ENCODE measurements around the gene FBXO15. TPM values are rescaled to one million over a fixed set of nuclear protein-coding genes. Genes with fewer than 3 reads are reported as not detected.

The FBXO15 gene
- total and polyA plus RNA-seq, 4 donors, result 0.23 to 0.50 (median 0.41) TPM

DNA sequence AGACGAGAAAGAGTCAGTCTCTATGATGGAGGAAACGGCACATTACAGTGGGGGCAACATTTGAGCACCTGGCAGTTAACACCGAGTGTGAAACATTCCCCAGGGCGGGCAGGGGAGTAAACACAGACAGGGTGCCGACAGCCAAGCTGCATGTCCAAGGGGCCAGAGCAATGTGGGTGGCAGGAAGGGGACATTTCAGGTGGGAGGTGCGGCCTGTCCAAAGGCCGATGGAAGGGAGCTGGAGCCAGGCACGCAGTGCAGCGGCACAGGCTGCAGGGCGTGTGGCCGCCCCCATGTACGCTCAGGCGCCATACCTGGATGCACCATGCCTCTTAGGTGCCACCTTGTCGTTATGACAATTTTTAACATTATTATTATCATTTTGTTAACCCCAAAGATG lies 43.9 kb upstream of the FBXO15 start:
- 87% methylated on average over 14 of the region's 14 CpGs for WGBS
- H3K27me3 ChIP-seq (ENCODE audit: control insufficient read depth in 4 of 4, insufficient read depth in 4 of 4, low read length in 3 of 4), result no peaks in the 10 kb centered on the region
- TF ChIP-seq RXRA (IDR thresholded peaks at IDR 0.05) (no peak), FOXA1 (IDR thresholded peaks at IDR 0.05) (no peak), HNF4G (IDR thresholded peaks at IDR 0.05) (no peak), HNF4A (conservative IDR thresholded peaks at IDR 0.05) (no peak), CTCF (IDR thresholded peaks at IDR 0.05; ENCODE audit: low read depth, low read length, missing input control) (no peak), NR2F2 (IDR thresholded peaks at IDR 0.05) (no peak), TAF1 (conservative IDR thresholded peaks at IDR 0.05) (no peak), ATF3 (IDR thresholded peaks at IDR 0.05) (no peak), EGR1 (IDR thresholded peaks at IDR 0.05; ENCODE audit: low read depth in 2 of 2) (no peak), GABPA (IDR thresholded peaks at IDR 0.05 in 1 of 2, conservative IDR thresholded peaks at IDR 0.05 in 1 of 2) (no peak), JUND (IDR thresholded peaks at IDR 0.05) (no peak), MAX (IDR thresholded peaks at IDR 0.05) (no peak), FOXA2 (IDR thresholded peaks at IDR 0.05) (no peak), RAD21 (IDR thresholded peaks at IDR 0.05) (no peak), YY1 (IDR thresholded peaks at IDR 0.05) (no peak), SP1 (IDR thresholded peaks at IDR 0.05) (no peak)
- TF ChIP-seq, protein P1, sequence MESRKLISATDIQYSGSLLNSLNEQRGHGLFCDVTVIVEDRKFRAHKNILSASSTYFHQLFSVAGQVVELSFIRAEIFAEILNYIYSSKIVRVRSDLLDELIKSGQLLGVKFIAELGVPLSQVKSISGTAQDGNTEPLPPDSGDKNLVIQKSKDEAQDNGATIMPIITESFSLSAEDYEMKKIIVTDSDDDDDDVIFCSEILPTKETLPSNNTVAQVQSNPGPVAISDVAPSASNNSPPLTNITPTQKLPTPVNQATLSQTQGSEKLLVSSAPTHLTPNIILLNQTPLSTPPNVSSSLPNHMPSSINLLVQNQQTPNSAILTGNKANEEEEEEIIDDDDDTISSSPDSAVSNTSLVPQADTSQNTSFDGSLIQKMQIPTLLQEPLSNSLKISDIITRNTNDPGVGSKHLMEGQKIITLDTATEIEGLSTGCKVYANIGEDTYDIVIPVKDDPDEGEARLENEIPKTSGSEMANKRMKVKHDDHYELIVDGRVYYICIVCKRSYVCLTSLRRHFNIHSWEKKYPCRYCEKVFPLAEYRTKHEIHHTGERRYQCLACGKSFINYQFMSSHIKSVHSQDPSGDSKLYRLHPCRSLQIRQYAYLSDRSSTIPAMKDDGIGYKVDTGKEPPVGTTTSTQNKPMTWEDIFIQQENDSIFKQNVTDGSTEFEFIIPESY (IDR thresholded peaks at IDR 0.05), result no peak
- TF ChIP-seq, protein P2, sequence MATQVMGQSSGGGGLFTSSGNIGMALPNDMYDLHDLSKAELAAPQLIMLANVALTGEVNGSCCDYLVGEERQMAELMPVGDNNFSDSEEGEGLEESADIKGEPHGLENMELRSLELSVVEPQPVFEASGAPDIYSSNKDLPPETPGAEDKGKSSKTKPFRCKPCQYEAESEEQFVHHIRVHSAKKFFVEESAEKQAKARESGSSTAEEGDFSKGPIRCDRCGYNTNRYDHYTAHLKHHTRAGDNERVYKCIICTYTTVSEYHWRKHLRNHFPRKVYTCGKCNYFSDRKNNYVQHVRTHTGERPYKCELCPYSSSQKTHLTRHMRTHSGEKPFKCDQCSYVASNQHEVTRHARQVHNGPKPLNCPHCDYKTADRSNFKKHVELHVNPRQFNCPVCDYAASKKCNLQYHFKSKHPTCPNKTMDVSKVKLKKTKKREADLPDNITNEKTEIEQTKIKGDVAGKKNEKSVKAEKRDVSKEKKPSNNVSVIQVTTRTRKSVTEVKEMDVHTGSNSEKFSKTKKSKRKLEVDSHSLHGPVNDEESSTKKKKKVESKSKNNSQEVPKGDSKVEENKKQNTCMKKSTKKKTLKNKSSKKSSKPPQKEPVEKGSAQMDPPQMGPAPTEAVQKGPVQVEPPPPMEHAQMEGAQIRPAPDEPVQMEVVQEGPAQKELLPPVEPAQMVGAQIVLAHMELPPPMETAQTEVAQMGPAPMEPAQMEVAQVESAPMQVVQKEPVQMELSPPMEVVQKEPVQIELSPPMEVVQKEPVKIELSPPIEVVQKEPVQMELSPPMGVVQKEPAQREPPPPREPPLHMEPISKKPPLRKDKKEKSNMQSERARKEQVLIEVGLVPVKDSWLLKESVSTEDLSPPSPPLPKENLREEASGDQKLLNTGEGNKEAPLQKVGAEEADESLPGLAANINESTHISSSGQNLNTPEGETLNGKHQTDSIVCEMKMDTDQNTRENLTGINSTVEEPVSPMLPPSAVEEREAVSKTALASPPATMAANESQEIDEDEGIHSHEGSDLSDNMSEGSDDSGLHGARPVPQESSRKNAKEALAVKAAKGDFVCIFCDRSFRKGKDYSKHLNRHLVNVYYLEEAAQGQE (IDR thresholded peaks at IDR 0.05), result no peak
- no peak overlapping the region for H3K4me3 ChIP-seq (ENCODE audit: low read depth in 1 of 3, low read length in 3 of 3)
- no peak overlapping the region for H3K9ac ChIP-seq (ENCODE audit: low read depth in 1 of 2, low read length in 2 of 2)
- H3K9me3 ChIP-seq (ENCODE audit: control insufficient read depth in 4 of 4, low read length in 3 of 4), result no peaks in the 10 kb centered on the region
- H3K27ac ChIP-seq (ENCODE audit: low read depth in 1 of 2, low read length in 2 of 2), result no peak overlapping the region
- H3K36me3 ChIP-seq (ENCODE audit: control insufficient read depth in 4 of 4, insufficient read depth in 3 of 4, low read depth in 1 of 4, low read length in 3 of 4), result no peaks in the 10 kb centered on the region
- DNase-seq (ENCODE audit: low spot score), result no peak
- H3K4me1 ChIP-seq (ENCODE audit: control insufficient read depth in 4 of 4, insufficient read depth in 4 of 4, low read length in 3 of 4), result peaks cover 0 to 6% (median 3%) of the 10 kb centered on the region in 4 donors

Data from liver (tissue), 9 donors.